Calu3 (cell line): ENCODE results near the gene RND3. TPM values are rescaled to one million over a fixed set of nuclear protein-coding genes. Genes with fewer than 3 reads are reported as not detected.

Source experiments
- BruUV-seq: library from RNA; stranded (reverse); fragments of 400-500 nt; replicated peaks from 2 replicates; lab custom pipeline; 2021; lab: Mats Ljungman, UMichigan
- CTCF ChIA-PET: fragments of 300-600 bp; sonication (Branson Sonifier 250); formaldehyde crosslinking; loops from one replicate; lab custom pipeline; 2022; ENCODE audit warnings: antibody characterized with exemption; lab: Charles Lee
- DNase-seq: peaks from one replicate; pipeline ENCODE4 v3.0.0; 2022
- H3K27ac Mint-ChIP-seq: one replicate; pipeline ENCODE4 v1.8.0; 2022; ENCODE audit warnings: mixed read lengths; ENCODE audit not compliant: unreplicated experiment
- H3K27me3 Mint-ChIP-seq: one replicate; pipeline ENCODE4 v1.8.0; 2022; ENCODE audit warnings: mixed read lengths; ENCODE audit not compliant: unreplicated experiment
- H3K36me3 Mint-ChIP-seq: one replicate; pipeline ENCODE4 v1.8.0; 2022; ENCODE audit warnings: mild to moderate bottlenecking, moderate library complexity, mixed read lengths; ENCODE audit not compliant: insufficient read depth, unreplicated experiment
- H3K4me1 Mint-ChIP-seq: one replicate; pipeline ENCODE4 v1.8.0; 2022; ENCODE audit warnings: mild to moderate bottlenecking, low read depth, mixed read lengths; ENCODE audit not compliant: unreplicated experiment
- H3K4me3 Mint-ChIP-seq: one replicate; pipeline ENCODE4 v1.8.0; 2022; ENCODE audit warnings: mild to moderate bottlenecking, low read depth, moderate library complexity, mixed read lengths; ENCODE audit not compliant: unreplicated experiment
- H3K9me3 Mint-ChIP-seq: one replicate; pipeline ENCODE4 v1.8.0; 2022; ENCODE audit warnings: low read depth, mixed read lengths; ENCODE audit not compliant: unreplicated experiment
- intact Hi-C: fragments of 100-400 bp; cut with micrococcal nuclease; formaldehyde crosslinking; loops from one replicate; pipeline ENCODE4 v1.10.0; 2022; ENCODE audit not compliant: unreplicated experiment
- total RNA-seq: library from RNA; stranded (reverse); gene quantifications from 2 replicates; pipeline ENCODE4 v1.2.3, GENCODE V29; 2022
- TF ChIP-seq, protein P1 (sequence below): fragments of 200-600 bp; IDR thresholded peaks from one replicate; pipeline ENCODE4 v1.8.0; 2022; ENCODE audit warnings: antibody characterized with exemption; ENCODE audit not compliant: unreplicated experiment

RND3 gene
- total RNA-seq, 1 experiment from 2014 or later: 118 TPM

DNA sequence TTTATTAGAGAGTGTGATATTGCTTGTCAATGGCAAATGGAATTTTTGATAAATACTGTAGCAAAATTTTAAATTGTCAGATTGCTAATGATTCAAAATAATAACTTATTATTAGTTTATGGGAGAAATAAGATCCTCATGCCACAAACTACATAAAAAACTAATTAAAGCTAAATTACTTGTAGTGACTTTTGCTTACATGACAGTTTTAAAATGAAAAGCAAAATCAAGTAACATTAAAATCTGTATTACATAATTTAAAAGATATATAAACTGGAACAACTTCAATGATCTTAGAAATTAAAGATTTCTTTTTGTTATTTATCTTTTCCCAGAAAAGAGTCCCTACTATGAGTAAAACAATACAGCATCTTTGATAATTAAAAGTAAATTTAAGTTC, 17.7 kb upstream of the RND3 start:
- no peaks in the 10 kb centered on the region for H3K36me3 Mint-ChIP-seq
- H3K27me3 Mint-ChIP-seq: no peaks in the 10 kb centered on the region
- no peak overlapping the region for H3K27ac Mint-ChIP-seq
- H3K4me3 Mint-ChIP-seq: no peak overlapping the region
- no peaks in the 10 kb centered on the region for H3K9me3 Mint-ChIP-seq
- no TSS peak for BruUV-seq
- DNase-seq: no peak
- CTCF ChIA-PET: no interaction called here
- TF ChIP-seq, protein P1, sequence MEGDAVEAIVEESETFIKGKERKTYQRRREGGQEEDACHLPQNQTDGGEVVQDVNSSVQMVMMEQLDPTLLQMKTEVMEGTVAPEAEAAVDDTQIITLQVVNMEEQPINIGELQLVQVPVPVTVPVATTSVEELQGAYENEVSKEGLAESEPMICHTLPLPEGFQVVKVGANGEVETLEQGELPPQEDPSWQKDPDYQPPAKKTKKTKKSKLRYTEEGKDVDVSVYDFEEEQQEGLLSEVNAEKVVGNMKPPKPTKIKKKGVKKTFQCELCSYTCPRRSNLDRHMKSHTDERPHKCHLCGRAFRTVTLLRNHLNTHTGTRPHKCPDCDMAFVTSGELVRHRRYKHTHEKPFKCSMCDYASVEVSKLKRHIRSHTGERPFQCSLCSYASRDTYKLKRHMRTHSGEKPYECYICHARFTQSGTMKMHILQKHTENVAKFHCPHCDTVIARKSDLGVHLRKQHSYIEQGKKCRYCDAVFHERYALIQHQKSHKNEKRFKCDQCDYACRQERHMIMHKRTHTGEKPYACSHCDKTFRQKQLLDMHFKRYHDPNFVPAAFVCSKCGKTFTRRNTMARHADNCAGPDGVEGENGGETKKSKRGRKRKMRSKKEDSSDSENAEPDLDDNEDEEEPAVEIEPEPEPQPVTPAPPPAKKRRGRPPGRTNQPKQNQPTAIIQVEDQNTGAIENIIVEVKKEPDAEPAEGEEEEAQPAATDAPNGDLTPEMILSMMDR: no peak
- no peaks in the 10 kb centered on the region for H3K4me1 Mint-ChIP-seq
- intact Hi-C loops: no loop called here

DNA sequence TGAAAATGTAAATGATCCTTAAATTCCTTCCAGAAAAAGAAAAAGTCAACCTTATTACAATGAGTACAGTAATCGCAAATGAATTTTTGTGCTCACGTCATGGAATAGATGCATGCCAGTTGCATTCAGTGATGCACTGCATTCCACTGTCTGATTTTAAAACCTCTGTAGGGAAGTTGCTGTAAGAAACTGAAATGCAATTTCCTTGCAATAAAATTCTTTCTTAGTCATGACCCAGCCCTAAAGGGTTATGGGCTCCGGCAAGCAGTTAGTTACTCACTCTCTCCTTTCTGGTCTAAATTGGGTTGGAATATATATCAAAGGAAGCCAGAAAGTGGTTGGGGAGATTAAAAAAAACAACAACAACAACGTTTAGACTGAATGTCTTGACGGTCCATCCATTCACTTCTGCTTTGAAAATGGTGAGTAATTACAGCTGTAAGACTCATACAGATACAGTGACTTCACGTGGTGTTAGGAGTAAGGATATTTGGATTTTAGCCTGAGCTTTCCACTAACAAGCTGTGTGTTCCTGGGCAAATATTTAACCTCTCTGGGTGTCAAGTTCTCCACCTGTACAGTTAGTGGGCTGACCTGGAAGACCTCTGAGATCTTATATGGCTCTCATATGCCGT, 8.6 kb upstream of the RND3 start:
- no peaks in the 10 kb centered on the region for H3K36me3 Mint-ChIP-seq

DNA sequence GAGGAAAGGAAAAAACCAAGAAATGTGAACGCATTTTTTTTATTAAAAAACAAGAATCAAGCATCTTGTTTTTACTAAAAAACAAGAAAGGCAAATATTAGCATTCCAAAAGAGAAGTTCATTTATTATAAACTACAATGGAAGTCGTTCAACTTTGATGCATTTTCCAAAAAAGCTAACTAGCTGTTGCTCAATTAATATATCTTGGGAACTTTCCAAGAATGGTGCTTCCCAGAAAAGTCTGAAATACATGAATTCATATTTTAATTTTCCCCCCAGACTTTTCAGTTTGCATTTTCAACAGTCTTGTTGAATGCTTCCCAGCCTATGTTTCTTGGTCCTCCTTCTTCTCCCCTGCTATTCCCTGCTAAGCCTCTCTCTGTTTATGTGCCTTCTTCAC, 7.5 kb upstream of the RND3 start:
- peaks cover 20% of the 10 kb centered on the region for H3K4me1 Mint-ChIP-seq
- H3K27ac Mint-ChIP-seq: no peak overlapping the region
- CTCF ChIA-PET: no interaction called here
- TF ChIP-seq, protein P1: no peak
- no peak overlapping the region for H3K4me3 Mint-ChIP-seq
- no peaks in the 10 kb centered on the region for H3K27me3 Mint-ChIP-seq
- intact Hi-C loops: no loop called here
- no peak for DNase-seq
- no peaks in the 10 kb centered on the region for H3K9me3 Mint-ChIP-seq
- H3K36me3 Mint-ChIP-seq: no peaks in the 10 kb centered on the region
- no TSS peak for BruUV-seq

More for the DNA sequence above, 8.6 kb upstream of the RND3 start:
- Mint-ChIP-seq H3K9me3 (no peaks in the 10 kb centered on the region), H3K4me3 (no peak overlapping the region), H3K27ac (no peak overlapping the region), H3K27me3 (no peaks in the 10 kb centered on the region), H3K4me1 (peaks cover 19% of the 10 kb centered on the region)
- BruUV-seq: no TSS peak
- TF ChIP-seq, protein P1: no peak
- intact Hi-C loops: no loop called here
- CTCF ChIA-PET: interaction anchor here (0.6 kb wide), 2 partner anchors 58 to 527 kb away, joined by 3 to 8 read pairs; no protein-coding TSS in a partner anchor
- DNase-seq: no peak

DNA sequence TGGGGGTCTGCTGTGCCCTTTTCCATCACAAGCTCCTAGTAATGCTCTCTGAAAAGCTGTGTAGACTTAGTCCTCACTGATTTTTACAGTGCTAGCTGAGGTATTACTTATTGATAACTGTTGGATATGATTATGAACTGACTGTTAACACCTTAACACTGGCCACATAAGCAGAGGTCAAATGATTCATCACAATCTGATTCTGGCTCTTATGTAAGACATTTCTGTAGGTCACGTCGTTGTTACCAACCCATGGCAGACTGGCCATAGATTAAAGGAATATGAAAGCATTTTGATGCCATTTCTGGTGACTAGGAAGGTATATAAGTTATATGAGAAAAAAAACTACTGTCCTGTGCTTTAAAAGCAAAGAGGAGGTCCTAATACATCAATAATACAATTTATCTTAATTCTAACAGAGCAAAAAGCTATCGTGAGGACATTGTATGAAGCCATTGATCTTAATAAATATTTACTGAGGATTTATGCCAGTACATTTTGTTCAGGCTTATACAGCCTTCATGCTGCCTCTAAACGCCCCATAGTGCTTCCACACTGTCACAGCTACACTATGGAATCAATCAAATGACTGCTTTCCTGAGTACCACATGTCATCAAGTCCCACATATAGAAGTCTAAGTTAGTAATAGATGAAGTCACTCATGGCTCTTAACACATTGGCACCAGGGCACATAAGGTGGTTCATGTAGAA, 6.9 kb upstream of the RND3 start:
- BruUV-seq: no TSS peak
- H3K36me3 Mint-ChIP-seq: no peaks in the 10 kb centered on the region
- CTCF ChIA-PET: no interaction called here

More for the DNA sequence above, 6.9 kb upstream of the RND3 start:
- H3K27me3 Mint-ChIP-seq: no peaks in the 10 kb centered on the region
- no peak overlapping the region for H3K4me3 Mint-ChIP-seq
- no peak for DNase-seq
- H3K4me1 Mint-ChIP-seq: peaks cover 20% of the 10 kb centered on the region
- intact Hi-C loops: no loop called here
- no peak overlapping the region for H3K27ac Mint-ChIP-seq
- TF ChIP-seq, protein P1: no peak
- no peaks in the 10 kb centered on the region for H3K9me3 Mint-ChIP-seq
